Measurements from ENCODE around the gene POU5F1. TPM values are rescaled to one million over a fixed set of nuclear protein-coding genes. Genes with fewer than 3 reads are reported as not detected.
A peak's percentile ranks its signal among the peaks of the same experiment; 100 is the strongest.

The POU5F1 gene
- polyA plus RNA-seq, 3 donors: 0.20 TPM; not detected in 2

DNA sequence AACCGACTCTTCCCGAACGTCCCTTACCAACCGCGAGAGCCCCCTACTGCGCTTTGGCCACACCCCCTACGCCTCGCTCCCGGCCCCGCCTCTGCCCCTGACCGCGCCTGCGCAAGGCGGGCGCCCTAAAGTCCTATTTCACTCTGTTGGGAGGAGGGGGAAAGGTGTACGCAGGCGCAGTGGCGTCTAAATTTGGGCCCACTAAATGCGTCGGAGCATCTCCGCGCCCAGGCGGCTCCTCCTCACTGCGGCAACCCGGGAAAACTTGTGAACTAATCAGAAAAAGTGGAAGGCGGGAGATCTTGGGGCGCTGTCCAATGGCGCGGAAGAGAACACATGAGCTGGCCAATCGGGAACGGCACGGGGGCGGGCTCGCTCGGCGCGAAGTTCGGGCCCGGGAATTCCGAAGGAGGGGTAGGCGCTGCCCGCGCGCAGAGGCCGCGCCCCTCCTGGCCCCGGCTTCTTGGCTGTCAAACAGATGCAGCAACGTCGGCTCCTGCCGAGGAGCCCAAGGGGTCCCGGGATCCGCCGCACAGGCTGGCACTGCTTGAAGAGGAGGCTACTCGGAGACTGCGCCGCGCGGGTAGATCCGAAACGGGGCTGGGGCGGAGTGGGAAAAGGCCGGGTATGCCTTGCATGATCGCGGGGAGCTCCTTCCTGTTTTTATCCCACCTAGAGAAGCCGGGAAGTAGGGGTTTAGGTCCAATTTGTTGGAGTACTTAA is 12.2 kb downstream of the POU5F1 start, which contains the start of gene TCF19:
Gene TCF19 (plus strand): TSS at position 450 of the 723 bp plus-strand sequence. CDS start 881 bp downstream, outside the sequence.
- peaks cover 17 to 24% of the 10 kb centered on the region in 2 donors for H3K4me1 ChIP-seq (ENCODE audit: control insufficient read depth in 1 of 2, insufficient read depth in 2 of 2, low read length in 2 of 2)
- Mint-ChIP-seq H3K36me3 (peaks cover 14 to 36% of the 10 kb centered on the region in 2 donors), H3K9me3 (no peaks in the 10 kb centered on the region), H3K4me1 (peaks cover 31% of the 10 kb centered on the region), H3K27me3 (ENCODE audit: low read depth in 3 of 3) (peaks cover 0 to 2% (median 0%) of the 10 kb centered on the region in 3 donors), H3K4me3 (peak within 1 kb of the TSS; percentile 91 to 94), H3K27ac (peak within 1 kb of the TSS; percentile 45 to 90 (median 81))
- H3K36me3 ChIP-seq (replicated peaks in 1 of 2; ENCODE audit: control insufficient read depth in 1 of 2, insufficient read depth in 2 of 2, low read length in 2 of 2): peaks cover 2 to 31% of the 10 kb centered on the region in 2 donors
- H3K4me2 ChIP-seq (replicated peaks; ENCODE audit: extremely low read depth, low read length, poor library complexity, severe bottlenecking): peak within 1 kb of the TSS; percentile 99
- H2AFZ ChIP-seq (ENCODE audit: insufficient read depth, low read depth, low read length, poor library complexity, severe bottlenecking): peak within 1 kb of the TSS; percentile 88
- H3K79me2 ChIP-seq (ENCODE audit: insufficient read depth, low read length): peaks cover 21% of the 10 kb centered on the region
- no peaks in the 10 kb centered on the region for H3K9me3 ChIP-seq (replicated peaks in 1 of 2; ENCODE audit: control insufficient read depth in 1 of 2, insufficient read depth in 1 of 2, low read length in 2 of 2)
- H3K27ac ChIP-seq (ENCODE audit: low read depth in 1 of 2, low read length in 2 of 2): peak within 1 kb of the TSS; percentile 27 to 65
- no peaks in the 10 kb centered on the region for H3K27me3 ChIP-seq (ENCODE audit: control insufficient read depth in 2 of 2, insufficient read depth in 2 of 2, low read length in 2 of 2)
- WGBS (ENCODE audit: insufficient coverage): under 1% methylated on average over 58 of the region's 65 CpGs
- H3K9ac ChIP-seq (ENCODE audit: insufficient read depth, low read length, poor library complexity, severe bottlenecking): peak within 1 kb of the TSS; percentile 69
- intact Hi-C loops (cut with micrococcal nuclease): no loop called here
- H4K20me1 ChIP-seq (ENCODE audit: insufficient read depth, low read length): no peaks in the 10 kb centered on the region
- H3K4me3 ChIP-seq (replicated peaks in 1 of 3; ENCODE audit: low read depth in 2 of 3, low read length in 3 of 3): peak within 1 kb of the TSS; percentile 79 to 92 (median 81)
- TF ChIP-seq, protein P1, sequence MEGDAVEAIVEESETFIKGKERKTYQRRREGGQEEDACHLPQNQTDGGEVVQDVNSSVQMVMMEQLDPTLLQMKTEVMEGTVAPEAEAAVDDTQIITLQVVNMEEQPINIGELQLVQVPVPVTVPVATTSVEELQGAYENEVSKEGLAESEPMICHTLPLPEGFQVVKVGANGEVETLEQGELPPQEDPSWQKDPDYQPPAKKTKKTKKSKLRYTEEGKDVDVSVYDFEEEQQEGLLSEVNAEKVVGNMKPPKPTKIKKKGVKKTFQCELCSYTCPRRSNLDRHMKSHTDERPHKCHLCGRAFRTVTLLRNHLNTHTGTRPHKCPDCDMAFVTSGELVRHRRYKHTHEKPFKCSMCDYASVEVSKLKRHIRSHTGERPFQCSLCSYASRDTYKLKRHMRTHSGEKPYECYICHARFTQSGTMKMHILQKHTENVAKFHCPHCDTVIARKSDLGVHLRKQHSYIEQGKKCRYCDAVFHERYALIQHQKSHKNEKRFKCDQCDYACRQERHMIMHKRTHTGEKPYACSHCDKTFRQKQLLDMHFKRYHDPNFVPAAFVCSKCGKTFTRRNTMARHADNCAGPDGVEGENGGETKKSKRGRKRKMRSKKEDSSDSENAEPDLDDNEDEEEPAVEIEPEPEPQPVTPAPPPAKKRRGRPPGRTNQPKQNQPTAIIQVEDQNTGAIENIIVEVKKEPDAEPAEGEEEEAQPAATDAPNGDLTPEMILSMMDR (IDR thresholded peaks at IDR 0.05): no peak
- peak; percentile 99 for DNase-seq

DNA sequence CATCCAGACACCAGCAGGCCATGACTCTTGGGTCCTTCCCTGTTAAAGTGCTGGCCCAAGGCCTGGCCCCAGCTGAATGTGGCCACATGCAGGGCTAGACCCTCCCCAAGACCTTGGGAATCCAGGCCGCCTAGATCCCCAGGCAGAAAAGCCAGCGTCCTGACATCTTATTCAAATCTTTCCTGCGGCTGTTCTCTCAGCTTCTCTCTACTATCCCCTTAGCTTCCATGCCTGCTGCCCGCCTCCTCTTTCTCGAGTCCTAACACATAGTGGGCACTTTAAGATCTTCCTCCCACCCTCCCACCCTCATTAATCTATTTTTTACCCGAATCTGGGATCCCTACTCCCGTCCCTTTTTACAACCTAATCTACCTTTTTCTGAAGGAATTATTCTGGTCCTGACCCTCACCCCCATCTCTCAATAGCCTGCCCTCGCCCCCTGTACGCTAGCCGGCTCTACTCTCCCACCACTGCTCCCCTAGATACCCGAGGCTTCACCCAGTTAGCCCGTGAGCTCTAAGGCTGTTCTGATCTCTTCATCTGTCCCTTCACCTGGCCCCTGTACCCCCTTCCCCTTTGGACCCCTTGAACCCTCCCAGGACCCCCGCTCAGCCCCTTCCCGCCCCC is 12.9 kb downstream of the POU5F1 start, which contains the start of gene CCHCR1:
Gene CCHCR1 (minus strand): TSS at position 290 of the 627 bp plus-strand sequence. CDS start 202 bp downstream, at position 88.
- H3K4me1 ChIP-seq (ENCODE audit: control insufficient read depth in 1 of 2, insufficient read depth in 2 of 2, low read length in 2 of 2): peaks cover 17 to 24% of the 10 kb centered on the region in 2 donors
- H2AFZ ChIP-seq (ENCODE audit: insufficient read depth, low read depth, low read length, poor library complexity, severe bottlenecking): peak within 1 kb of the TSS; percentile 88
- no peaks in the 10 kb centered on the region for H4K20me1 ChIP-seq (ENCODE audit: insufficient read depth, low read length)
- peak within 1 kb of the TSS; percentile 79 to 92 (median 81) for H3K4me3 ChIP-seq (replicated peaks in 1 of 3; ENCODE audit: low read depth in 2 of 3, low read length in 3 of 3)
- no peaks in the 10 kb centered on the region for H3K9me3 ChIP-seq (replicated peaks in 1 of 2; ENCODE audit: control insufficient read depth in 1 of 2, insufficient read depth in 1 of 2, low read length in 2 of 2)
- TF ChIP-seq, protein P1 (IDR thresholded peaks at IDR 0.05): no peak
- Mint-ChIP-seq H3K4me3 (peak within 1 kb of the TSS; percentile 91 to 94), H3K4me1 (peaks cover 30% of the 10 kb centered on the region), H3K27me3 (ENCODE audit: low read depth in 3 of 3) (peaks cover 0 to 2% (median 0%) of the 10 kb centered on the region in 3 donors), H3K36me3 (peaks cover 15 to 34% of the 10 kb centered on the region in 2 donors), H3K27ac (peak within 1 kb of the TSS; percentile 45 to 90 (median 81)), H3K9me3 (no peaks in the 10 kb centered on the region)
- WGBS (ENCODE audit: insufficient coverage): 19% methylated on average over 12 of the region's 14 CpGs
- peak within 1 kb of the TSS; percentile 99 for H3K4me2 ChIP-seq (replicated peaks; ENCODE audit: extremely low read depth, low read length, poor library complexity, severe bottlenecking)
- peaks cover 21% of the 10 kb centered on the region for H3K79me2 ChIP-seq (ENCODE audit: insufficient read depth, low read length)
- intact Hi-C loops (cut with micrococcal nuclease): no loop called here
- no peak for DNase-seq
- H3K27ac ChIP-seq (ENCODE audit: low read depth in 1 of 2, low read length in 2 of 2): peak within 1 kb of the TSS; percentile 27 to 65
- H3K36me3 ChIP-seq (replicated peaks in 1 of 2; ENCODE audit: control insufficient read depth in 1 of 2, insufficient read depth in 2 of 2, low read length in 2 of 2): peaks cover 2 to 25% of the 10 kb centered on the region in 2 donors
- peak within 1 kb of the TSS; percentile 69 for H3K9ac ChIP-seq (ENCODE audit: insufficient read depth, low read length, poor library complexity, severe bottlenecking)
- no peaks in the 10 kb centered on the region for H3K27me3 ChIP-seq (ENCODE audit: control insufficient read depth in 2 of 2, insufficient read depth in 2 of 2, low read length in 2 of 2)
